IMR-90 (cell line): ENCODE measurements around the gene FAM98B. TPM values are rescaled to one million over a fixed set of nuclear protein-coding genes. Genes with fewer than 3 reads are reported as not detected.

Experiments
- ATAC-seq: fragments of 200-7000 bp; cut with Tn5 transposase; 2 replicates; pipeline ENCODE4 v1.9.1; 2020; ENCODE audit warnings: low read depth, mild to moderate bottlenecking, moderate library complexity
- BruUV-seq: library from RNA; stranded (reverse); fragments of 400-500 nt; replicated peaks from 2 replicates; lab custom pipeline; 2021; lab: Mats Ljungman, UMichigan
- CTCF ChIA-PET: fragments of 300-600 bp; formaldehyde crosslinking; extraction: SDS; loops from one replicate; lab custom pipeline; 2021; ENCODE audit warnings: antibody characterized with exemption; lab: Yijun Ruan, JAX
- POLR2A ChIA-PET: fragments of 300-600 bp; sonication (Branson Sonifier 250); formaldehyde crosslinking; loops from one replicate; lab custom pipeline; 2022; ENCODE audit warnings: antibody characterized with exemption; ENCODE audit not compliant: unreplicated experiment; lab: Charles Lee
- DNase-seq: peaks from one replicate; pipeline ENCODE4 v3.0.0; 2013
- H2AFZ ChIP-seq: replicated peaks from 2 replicates; pipeline ENCODE3; 2013; ENCODE audit warnings: low read length, mild to moderate bottlenecking; ENCODE audit not compliant: poor library complexity
- H2AK5ac ChIP-seq: 2 replicates; pipeline ENCODE4 v1.6.1; 2013; ENCODE audit warnings: low read depth, low read length, inconsistent platforms
- H2AK9ac ChIP-seq: replicated peaks from 2 replicates; pipeline ENCODE3; 2013; ENCODE audit warnings: mild to moderate bottlenecking, low read depth, low read length, moderate library complexity; ENCODE audit not compliant: poor library complexity
- H2BK120ac ChIP-seq: 2 replicates; pipeline ENCODE4 v1.6.1; 2013; ENCODE audit warnings: low read depth, low read length, inconsistent platforms
- H2BK15ac ChIP-seq: 3 replicates; pipeline ENCODE4 v1.6.1; 2013; ENCODE audit warnings: low read depth, low read length, inconsistent platforms
- H2BK20ac ChIP-seq: 2 replicates; pipeline ENCODE4 v1.6.1; 2013; ENCODE audit warnings: low read depth, mild to moderate bottlenecking, inconsistent platforms, low read length, moderate library complexity
- H2BK5ac ChIP-seq: 2 replicates; pipeline ENCODE4 v1.6.1; 2013; ENCODE audit warnings: mild to moderate bottlenecking, low read depth, low read length, inconsistent platforms; ENCODE audit not compliant: poor library complexity, severe bottlenecking
- H3K14ac ChIP-seq: replicated peaks from 2 replicates; pipeline ENCODE4 v1.6.1; 2013; ENCODE audit warnings: low read depth, low read length, inconsistent platforms
- H3K18ac ChIP-seq: 2 replicates; pipeline ENCODE4 v1.6.1; 2013; ENCODE audit warnings: low read depth, low read length, control low read depth
- H3K23ac ChIP-seq: 2 replicates; pipeline ENCODE4 v1.6.1; 2013; ENCODE audit warnings: low read depth, low read length, inconsistent platforms
- H3K27ac ChIP-seq: 2 replicates; pipeline ENCODE4 v1.5.1; 2013; ENCODE audit warnings: mild to moderate bottlenecking, control low read depth, low read length; ENCODE audit not compliant: insufficient read depth
- H3K27me3 ChIP-seq: 2 replicates; pipeline ENCODE4 v1.6.1; 2013; ENCODE audit warnings: low read length; ENCODE audit not compliant: control insufficient read depth, insufficient read depth
- H3K36me3 ChIP-seq: 2 replicates; pipeline ENCODE4 v1.6.1; 2013; ENCODE audit warnings: low read length, mixed read lengths; ENCODE audit not compliant: control insufficient read depth, insufficient read depth
- H3K4ac ChIP-seq: 2 replicates; pipeline ENCODE4 v1.6.1; 2013; ENCODE audit warnings: low read depth, low read length, inconsistent platforms
- H3K4me1 ChIP-seq: 2 replicates; pipeline ENCODE4 v1.6.1; 2013; ENCODE audit warnings: low read length, mixed read lengths; ENCODE audit not compliant: control insufficient read depth, insufficient read depth
- H3K4me2 ChIP-seq: 2 replicates; pipeline ENCODE4 v1.6.1; 2013; ENCODE audit warnings: low read depth, mild to moderate bottlenecking, control low read depth, low read length, moderate library complexity
- H3K4me3 ChIP-seq: 2 replicates; pipeline ENCODE4 v1.5.1; 2013; ENCODE audit warnings: low read depth, mild to moderate bottlenecking, control low read depth, low read length, moderate library complexity; ENCODE audit not compliant: insufficient read depth
- H3K56ac ChIP-seq: 2 replicates; pipeline ENCODE4 v1.6.1; 2013; ENCODE audit warnings: low read length, inconsistent platforms; ENCODE audit not compliant: insufficient read depth; ENCODE audit errors: extremely low read depth
- H3K79me1 ChIP-seq, 2 experiments: 2 replicates each; pipeline ENCODE4 v1.6.1; 2013; ENCODE audit warnings: low read length in 2 of 2, inconsistent platforms in 1 of 2, low read depth in 1 of 2
- H3K9ac ChIP-seq: 2 replicates; pipeline ENCODE4 v1.6.1; 2013; ENCODE audit warnings: low read depth, low read length, control low read depth
- H3K9me1 ChIP-seq: 2 replicates; pipeline ENCODE4 v1.6.1; 2013; ENCODE audit warnings: low read length, inconsistent platforms; ENCODE audit not compliant: insufficient read depth
- H3K9me3 ChIP-seq: 2 replicates; pipeline ENCODE4 v1.6.1; 2013; ENCODE audit warnings: low read length; ENCODE audit not compliant: control insufficient read depth, insufficient read depth
- H4K20me1 ChIP-seq: 2 replicates; pipeline ENCODE4 v1.6.1; 2013; ENCODE audit warnings: low read length, inconsistent platforms; ENCODE audit not compliant: insufficient read depth
- H4K5ac ChIP-seq: 2 replicates; pipeline ENCODE4 v1.6.1; 2013; ENCODE audit warnings: mild to moderate bottlenecking, low read depth, low read length, control low read depth
- H4K8ac ChIP-seq, 2 experiments: 2 replicates each; pipeline ENCODE4 v1.6.1; 2013; ENCODE audit warnings: low read depth in 2 of 2, low read length in 2 of 2, control low read depth in 1 of 2, inconsistent platforms in 1 of 2
- H4K91ac ChIP-seq: 2 replicates; pipeline ENCODE4 v1.6.1; 2013; ENCODE audit warnings: low read depth, low read length, inconsistent platforms; ENCODE audit not compliant: insufficient read depth
- CHD1 ChIP-seq: IDR thresholded peaks from 2 replicates; pipeline ENCODE4 v1.6.1; 2012; ENCODE audit warnings: low read depth, low read length, improper control_type of control experiment
- CTCF ChIP-seq: conservative IDR thresholded peaks from 2 replicates; pipeline ENCODE4 v1.5.1; 2012; ENCODE audit warnings: mild to moderate bottlenecking, low read depth, low read length, improper control_type of control experiment
- MAFK ChIP-seq: IDR thresholded peaks from 2 replicates; pipeline ENCODE4 v1.6.1; 2012; ENCODE audit warnings: low read depth, low read length, improper control_type of control experiment
- MAZ ChIP-seq: IDR thresholded peaks from 2 replicates; pipeline ENCODE4 v1.6.1; 2012; ENCODE audit warnings: low read depth, mild to moderate bottlenecking, low read length, improper control_type of control experiment, moderate library complexity, borderline replicate concordance
- MXI1 ChIP-seq: IDR thresholded peaks from 2 replicates; pipeline ENCODE4 v1.6.1; 2012; ENCODE audit warnings: low read depth, mild to moderate bottlenecking, low read length, moderate library complexity, borderline replicate concordance
- POLR2A ChIP-seq: IDR thresholded peaks from 2 replicates; pipeline ENCODE4 v1.6.1; 2012; ENCODE audit warnings: mild to moderate bottlenecking, low read depth, low read length
- RCOR1 ChIP-seq: IDR thresholded peaks from 2 replicates; pipeline ENCODE4 v1.6.1; 2012; ENCODE audit warnings: mild to moderate bottlenecking, low read length, improper control_type of control experiment; ENCODE audit not compliant: insufficient replicate concordance
- USF2 ChIP-seq: fragments of 150-350 bp; IDR thresholded peaks from 2 replicates; pipeline ENCODE4 v1.6.1; 2017; ENCODE audit warnings: mild to moderate bottlenecking, antibody characterized with exemption, low read length, low read depth
- dilution Hi-C: fragments of 300-500 bp; cut with HindIII; formaldehyde crosslinking; loops from one replicate; pipeline ENCODE4 v1.14.3; 2018; ENCODE audit warnings: low sequenced_read_pairs; ENCODE audit not compliant: unreplicated experiment
- in situ Hi-C: fragments of 300-500 bp; cut with MboI; formaldehyde crosslinking; loops from 3 replicates; pipeline ENCODE4 v1.14.3; 2019; ENCODE audit warnings: low sequenced_read_pairs, inconsistent platforms, mixed read lengths
- intact Hi-C: fragments of 100-400 bp; cut with micrococcal nuclease; formaldehyde crosslinking; loops from 2 replicates; pipeline ENCODE4 v1.10.0; 2022
- polyA plus RNA-seq, 3 experiments: library from polyadenylated mRNA; depleted of rRNA; stranded (reverse); fragments of >200 nt; gene quantifications; 2 replicates each; pipeline ENCODE4 v1.2.3, GENCODE V29; 2012; ENCODE audit warnings: low replicate concordance in 1 of 3
- total RNA-seq: library from RNA; depleted of rRNA; stranded (reverse); fragments of >200 nt; gene quantifications from 2 replicates; pipeline ENCODE4 v1.2.3, GENCODE V29; 2012

Gene FAM98B
- total and polyA plus RNA-seq, 2 of the 4 experiments (the other 2 are of a cell fraction): 2.7 to 12.2 TPM

- Histone ChIP-seq H2AFZ (no peak overlapping the region), H4K5ac (no peak overlapping the region), H3K4ac (no peak overlapping the region), H3K27ac (no peak overlapping the region), H4K91ac (no peak overlapping the region), H3K79me1 (peaks cover 5 to 7% of the 10 kb centered on the region in 2 experiments), H2BK15ac (no peak overlapping the region), H3K14ac (no peak overlapping the region), H2BK5ac (no peak overlapping the region), H4K8ac (no peak overlapping the region), H3K27me3 (no peaks in the 10 kb centered on the region), H3K18ac (no peak overlapping the region), H3K56ac (no peak overlapping the region), H3K9me1 (peaks cover 7% of the 10 kb centered on the region), H2AK9ac (no peak overlapping the region), H3K4me2 (no peak overlapping the region), H3K23ac (no peak overlapping the region), H2BK20ac (no peak overlapping the region), H4K20me1 (no peaks in the 10 kb centered on the region), H3K4me3 (no peak overlapping the region), H3K4me1 (peaks cover 8% of the 10 kb centered on the region; the same call in 1 of the 2 replicates), H3K9me3 (no peaks in the 10 kb centered on the region), H3K36me3 (peaks cover 4% of the 10 kb centered on the region), H2BK120ac (no peak overlapping the region), H3K9ac (no peak overlapping the region), H2AK5ac (no peak overlapping the region)
- CTCF ChIA-PET: interaction anchor here (0.8 to 1.3 kb wide), 3 partner anchors 42 to 208 kb away, joined by 3 to 5 read pairs (median 3); no protein-coding TSS in a partner anchor
- no peak for DNase-seq
- POLR2A ChIA-PET: no interaction called here
- no peak for TF ChIP-seq MAZ
- TF ChIP-seq CTCF: no peak
- TF ChIP-seq POLR2A: no peak
- no peak for TF ChIP-seq USF2
- TF ChIP-seq MAFK: no peak
- TF ChIP-seq MXI1: no peak
- TF ChIP-seq RCOR1: no peak
- TF ChIP-seq CHD1: no peak
- no TSS peak for BruUV-seq
- intact Hi-C loops: no loop called here
- dilution Hi-C loops: no loop called here
- no peak for ATAC-seq
- in situ Hi-C loops: no loop called here
Observed at GRCh38 chr15:38482572-38482971, 28.6 kb downstream of the FAM98B start.
